Naive B cell (primary cell): Measurements from ENCODE around the gene MATN3. TPM values are rescaled to one million over a fixed set of nuclear protein-coding genes. Genes with fewer than 3 reads are reported as not detected.

ENCODE experiments used
- ATAC-seq, 2 donors: fragments of 150-1000 bp; cut with Tn5 transposase; 2 replicates each; pipeline ENCODE4 v1.10.0; 2021; ENCODE audit warnings: low read depth in 2 of 2, mild to moderate bottlenecking in 2 of 2, moderate library complexity in 2 of 2
- DNase-seq: peaks from one replicate; pipeline ENCODE4 v3.0.0; 2022
- H3K27ac Mint-ChIP-seq, 6 donors: one replicate each; pipeline ENCODE4 v1.8.0; 2020 to 2022; ENCODE audit warnings: mild to moderate bottlenecking in 6 of 6, mixed read lengths in 6 of 6, moderate library complexity in 5 of 6, inconsistent platforms in 2 of 6
- H3K27me3 Mint-ChIP-seq, 3 donors: one replicate each; pipeline ENCODE4 v1.8.0; 2021 to 2022; ENCODE audit warnings: mixed read lengths in 3 of 3, mild to moderate bottlenecking in 1 of 3
- H3K36me3 Mint-ChIP-seq, 2 donors: one replicate each; pipeline ENCODE4 v1.8.0; 2020 to 2022; ENCODE audit warnings: mixed read lengths in 2 of 2, inconsistent platforms in 1 of 2, mild to moderate bottlenecking in 1 of 2
- H3K4me1 Mint-ChIP-seq, 3 donors: one replicate each; pipeline ENCODE4 v1.8.0; 2020 to 2022; ENCODE audit warnings: mixed read lengths in 3 of 3, inconsistent platforms in 1 of 3, mild to moderate bottlenecking in 1 of 3, moderate library complexity in 1 of 3
- H3K4me3 Mint-ChIP-seq, 8 donors: one replicate each; pipeline ENCODE4 v1.8.0; 2020 to 2022; ENCODE audit warnings: mild to moderate bottlenecking in 8 of 8, mixed read lengths in 8 of 8, moderate library complexity in 8 of 8, inconsistent platforms in 2 of 8
- H3K9me3 Mint-ChIP-seq, 7 donors: one replicate each; pipeline ENCODE4 v1.8.0; 2020 to 2022; ENCODE audit warnings: mixed read lengths in 7 of 7, mild to moderate bottlenecking in 5 of 7, inconsistent platforms in 2 of 7, moderate library complexity in 1 of 7
- polyA plus RNA-seq, 6 donors: library from polyadenylated mRNA; unstranded; fragments of 300-500 nt; fragmentation: Illumina TruSeq; gene quantifications; one replicate each; pipeline ENCODE4 v1.2.3, GENCODE V29; 2021; ENCODE audit warnings: low read depth in 6 of 6

MATN3 gene
- not detected for polyA plus RNA-seq

- Mint-ChIP-seq H3K36me3 (no peaks in the 10 kb centered on the region), H3K27ac (peak within 1 kb of the TSS in 2 of 6 donors; percentile 24 to 26), H3K27me3 (peaks cover 45 to 68% (median 51%) of the 10 kb centered on the region in 3 donors), H3K4me1 (peaks cover 6 to 9% (median 8%) of the 10 kb centered on the region in 3 donors), H3K9me3 (peaks cover 0 to 5% (median 0%) of the 10 kb centered on the region in 7 donors), H3K4me3 (peak within 1 kb of the TSS; percentile 68 to 91 (median 86))
- no peak for DNase-seq
- peak; percentile 39 to 56 for ATAC-seq
Measured at GRCh38 chr2:20012282-20013125, at the start of gene MATN3. Gene MATN3 (minus strand): TSS chr2:20012668. CDS start chr2:20012631, 37 bp downstream.

GRCh38 chr2:20061940-20062339 is 49.5 kb upstream of the MATN3 start:
- no peak overlapping the region for H3K27ac Mint-ChIP-seq
- H3K4me1 Mint-ChIP-seq: no peaks in the 10 kb centered on the region
- H3K4me3 Mint-ChIP-seq: no peak overlapping the region
- DNase-seq (no peak), ATAC-seq (no peak)
- H3K36me3 Mint-ChIP-seq: no peaks in the 10 kb centered on the region
- H3K27me3 Mint-ChIP-seq: peaks cover 18 to 35% (median 26%) of the 10 kb centered on the region in 3 donors
- H3K9me3 Mint-ChIP-seq: peaks cover 0 to 5% (median 0%) of the 10 kb centered on the region in 7 donors

- peaks cover 22 to 40% (median 31%) of the 10 kb centered on the region in 3 donors for H3K27me3 Mint-ChIP-seq
- H3K36me3 Mint-ChIP-seq: no peaks in the 10 kb centered on the region
- H3K9me3 Mint-ChIP-seq: peaks cover 0 to 5% (median 0%) of the 10 kb centered on the region in 7 donors
- no peak overlapping the region for H3K4me3 Mint-ChIP-seq
- no peaks in the 10 kb centered on the region for H3K4me1 Mint-ChIP-seq
- DNase-seq: no peak
- no peak for ATAC-seq
- no peak overlapping the region for H3K27ac Mint-ChIP-seq
Measured at GRCh38 chr2:20061476-20061875, 49.0 kb upstream of the MATN3 start.

- no peaks in the 10 kb centered on the region for H3K4me1 Mint-ChIP-seq
- H3K27ac Mint-ChIP-seq: no peak overlapping the region
- no peak overlapping the region for H3K4me3 Mint-ChIP-seq
- H3K9me3 Mint-ChIP-seq: peaks cover 0 to 7% (median 0%) of the 10 kb centered on the region in 7 donors
- ATAC-seq (no peak), DNase-seq (no peak)
- H3K27me3 Mint-ChIP-seq: peaks cover 34 to 53% (median 38%) of the 10 kb centered on the region in 3 donors
- no peaks in the 10 kb centered on the region for H3K36me3 Mint-ChIP-seq
Measured at GRCh38 chr2:20060106-20060505, 47.6 kb upstream of the MATN3 start.

- Mint-ChIP-seq H3K27ac (no peak overlapping the region), H3K36me3 (no peaks in the 10 kb centered on the region), H3K4me3 (no peak overlapping the region), H3K4me1 (no peaks in the 10 kb centered on the region), H3K27me3 (peaks cover 37 to 53% (median 39%) of the 10 kb centered on the region in 3 donors), H3K9me3 (peaks cover 0 to 4% (median 0%) of the 10 kb centered on the region in 7 donors)
- ATAC-seq: no peak
- DNase-seq: no peak
Measured at GRCh38 chr2:20057268-20057667, 44.8 kb upstream of the MATN3 start.

GRCh38 chr2:20054931-20055330 is 42.5 kb upstream of the MATN3 start:
- Mint-ChIP-seq H3K9me3 (peaks cover 0 to 4% (median 0%) of the 10 kb centered on the region in 7 donors), H3K36me3 (no peaks in the 10 kb centered on the region), H3K4me1 (peaks cover 0 to 6% (median 2%) of the 10 kb centered on the region in 3 donors), H3K27me3 (peaks cover 27 to 40% (median 29%) of the 10 kb centered on the region in 3 donors), H3K4me3 (peak overlapping the region in 1 of 8 donors; percentile 12), H3K27ac (peak overlapping the region in 1 of 6 donors; percentile 1)
- DNase-seq (no peak), ATAC-seq (no peak)

GRCh38 chr2:20054119-20054518 is 41.7 kb upstream of the MATN3 start:
- Mint-ChIP-seq H3K27me3 (peaks cover 27 to 40% (median 29%) of the 10 kb centered on the region in 3 donors), H3K27ac (no peak overlapping the region), H3K4me1 (peaks cover 0 to 14% (median 10%) of the 10 kb centered on the region in 3 donors), H3K9me3 (peaks cover 0 to 4% (median 0%) of the 10 kb centered on the region in 7 donors), H3K4me3 (peak overlapping the region in 1 of 8 donors; percentile 71), H3K36me3 (no peaks in the 10 kb centered on the region)
- no peak for DNase-seq
- no peak for ATAC-seq

- H3K27ac Mint-ChIP-seq: no peak overlapping the region
- ATAC-seq: no peak
- H3K4me3 Mint-ChIP-seq: no peak overlapping the region
- H3K4me1 Mint-ChIP-seq: peaks cover 0 to 23% (median 22%) of the 10 kb centered on the region in 3 donors
- H3K36me3 Mint-ChIP-seq: no peaks in the 10 kb centered on the region
- H3K9me3 Mint-ChIP-seq: peaks cover 0 to 4% (median 0%) of the 10 kb centered on the region in 7 donors
- no peak for DNase-seq
- peaks cover 26 to 33% (median 27%) of the 10 kb centered on the region in 3 donors for H3K27me3 Mint-ChIP-seq
Measured at GRCh38 chr2:20052861-20053281, 40.4 kb upstream of the MATN3 start.

GRCh38 chr2:20052229-20052851 is 39.9 kb upstream of the MATN3 start:
- DNase-seq: no peak
- no peak for ATAC-seq
- peaks cover 0 to 25% (median 23%) of the 10 kb centered on the region in 3 donors for H3K4me1 Mint-ChIP-seq
- H3K27me3 Mint-ChIP-seq: peaks cover 21 to 27% (median 22%) of the 10 kb centered on the region in 3 donors
- no peak overlapping the region for H3K27ac Mint-ChIP-seq
- peaks cover 0 to 4% (median 0%) of the 10 kb centered on the region in 7 donors for H3K9me3 Mint-ChIP-seq
- H3K36me3 Mint-ChIP-seq: no peaks in the 10 kb centered on the region
- H3K4me3 Mint-ChIP-seq: no peak overlapping the region

GRCh38 chr2:20051532-20052228 is 39.2 kb upstream of the MATN3 start, which contains the start of gene LAPTM4A:
Gene LAPTM4A (minus strand): TSS chr2:20051628. CDS start chr2:20051520, 108 bp downstream.
- ATAC-seq (peak; percentile 85), DNase-seq (peak; percentile 99)
- no peak within 1 kb of the TSS for H3K27ac Mint-ChIP-seq
- H3K27me3 Mint-ChIP-seq: peaks cover 16 to 21% (median 17%) of the 10 kb centered on the region in 3 donors
- peaks cover 0 to 25% (median 23%) of the 10 kb centered on the region in 3 donors for H3K4me1 Mint-ChIP-seq
- H3K9me3 Mint-ChIP-seq: peaks cover 0 to 4% (median 0%) of the 10 kb centered on the region in 7 donors
- no peaks in the 10 kb centered on the region for H3K36me3 Mint-ChIP-seq
- H3K4me3 Mint-ChIP-seq: no peak within 1 kb of the TSS

GRCh38 chr2:20050646-20051531 is 38.4 kb upstream of the MATN3 start:
- H3K4me3 Mint-ChIP-seq: no peak overlapping the region
- no peaks in the 10 kb centered on the region for H3K36me3 Mint-ChIP-seq
- H3K4me1 Mint-ChIP-seq: peaks cover 0 to 28% (median 23%) of the 10 kb centered on the region in 3 donors
- H3K9me3 Mint-ChIP-seq: peaks cover 0 to 4% (median 0%) of the 10 kb centered on the region in 7 donors
- H3K27me3 Mint-ChIP-seq: peaks cover 8 to 13% (median 11%) of the 10 kb centered on the region in 3 donors
- ATAC-seq (peak; percentile 6 to 8), DNase-seq (no peak)
- H3K27ac Mint-ChIP-seq: no peak overlapping the region

GRCh38 chr2:20050104-20050645 is 37.7 kb upstream of the MATN3 start:
- ATAC-seq: peak; percentile 59 to 62
- no peaks in the 10 kb centered on the region for H3K9me3 Mint-ChIP-seq

More at GRCh38 chr2:20050104-20050645, 37.7 kb upstream of the MATN3 start:
- peak; percentile 80 for DNase-seq
- H3K36me3 Mint-ChIP-seq: no peaks in the 10 kb centered on the region
- peaks cover 0 to 32% (median 23%) of the 10 kb centered on the region in 3 donors for H3K4me1 Mint-ChIP-seq
- no peak overlapping the region for H3K27ac Mint-ChIP-seq
- peaks cover 4 to 6% (median 4%) of the 10 kb centered on the region in 3 donors for H3K27me3 Mint-ChIP-seq
- no peak overlapping the region for H3K4me3 Mint-ChIP-seq
